ENCODE data around the gene RPL7L1.
"Not testable (repeated sequence)": the region's sequence is repeated elsewhere in the genome, so short reads cannot be mapped to it uniquely, and the experiment has no call there.

RPL7L1 gene

GRCh38 chr6:42890311-42891198 lies 11.1 kb downstream of the RPL7L1 start:
- peak; percentile 95 for DNase-seq (ENCODE audit: low spot score)
- no peak for TF ChIP-seq CTCF (IDR thresholded peaks at IDR 0.05)
- H3K27ac ChIP-seq, result peak overlapping the region; percentile 75 to 94
- peak overlapping the region; percentile 86 for H3K4me3 ChIP-seq

- DNase-seq (ENCODE audit: low spot score), result no peak
- TF ChIP-seq CTCF (IDR thresholded peaks at IDR 0.05), result no peak
- Histone ChIP-seq H3K4me3 (peak overlapping the region; percentile 86), H3K27ac (peak overlapping the region in 1 of 2 donors; percentile 94)
These were observed 11.8 kb downstream of the RPL7L1 start for GRCh38 chr6:42891199-42891722.

- not testable (repeated sequence) for H3K27ac ChIP-seq; H3K4me3 ChIP-seq; DNase-seq (ENCODE audit: low spot score)
These were observed 14.8 kb downstream of the RPL7L1 start for GRCh38 chr6:42894041-42894828.

- Histone ChIP-seq H3K27ac (no peak overlapping the region), H3K4me3 (no peak overlapping the region)
- TF ChIP-seq CTCF (IDR thresholded peaks at IDR 0.05), result no peak
- DNase-seq (ENCODE audit: low spot score), result no peak
These were observed 16.8 kb downstream of the RPL7L1 start for GRCh38 chr6:42896178-42896719.

GRCh38 chr6:42898891-42899361 lies 19.5 kb downstream of the RPL7L1 start:
- Histone ChIP-seq H3K27ac (no peak overlapping the region), H3K4me3 (no peak overlapping the region)
- DNase-seq (ENCODE audit: low spot score), result no peak
- TF ChIP-seq CTCF (IDR thresholded peaks at IDR 0.05), result peak; percentile 74

- no peak for TF ChIP-seq CTCF (IDR thresholded peaks at IDR 0.05)
- no peak for DNase-seq (ENCODE audit: low spot score)
- Histone ChIP-seq H3K27ac (peak overlapping the region in 1 of 2 donors; percentile 9), H3K4me3 (no peak overlapping the region)
These were observed 20.5 kb downstream of the RPL7L1 start for GRCh38 chr6:42899871-42900270.

- TF ChIP-seq CTCF (IDR thresholded peaks at IDR 0.05), result peak; percentile 84
- H3K4me3 ChIP-seq, result no peak overlapping the region
- H3K27ac ChIP-seq, result no peak overlapping the region
- DNase-seq (ENCODE audit: low spot score), result peak; percentile 77
These were observed 22.1 kb downstream of the RPL7L1 start for GRCh38 chr6:42901538-42901957.

GRCh38 chr6:42902429-42903263 lies 23.2 kb downstream of the RPL7L1 start:
- H3K27ac ChIP-seq; DNase-seq (ENCODE audit: low spot score); H3K4me3 ChIP-seq: not testable (repeated sequence)
